Heart right ventricle (tissue), 16 donors: Measurements from ENCODE around the gene ARID5B. TPM values are rescaled to one million over a fixed set of nuclear protein-coding genes. Genes with fewer than 3 reads are reported as not detected.

ENCODE experiments used
- ATAC-seq, 8 donors: fragments of 200-7000 bp; cut with Tn5 transposase; one replicate each; pipeline ENCODE4 v1.9.1; 2020; ENCODE audit warnings: mild to moderate bottlenecking in 8 of 8, moderate library complexity in 8 of 8, moderate number of reproducible peaks in 1 of 8
- DNase-seq, 2 donors: peaks; one replicate each; pipeline ENCODE4 v3.0.0-alpha.2; 2020
- H3K27ac ChIP-seq, 10 donors: fragments of 200-600 bp; sonication (generic) in 2 of 10; one replicate each; pipeline versions ENCODE4 v1.5.0 to v1.8.0; 2020 to 2022; ENCODE audit warnings: mild to moderate bottlenecking in 3 of 10
- H3K27me3 ChIP-seq, 7 donors: fragments of 200-600 bp; one replicate each; pipeline ENCODE4 v1.8.0; 2021 to 2022; ENCODE audit warnings: mild to moderate bottlenecking in 2 of 7
- H3K36me3 ChIP-seq, 9 donors: fragments of 200-600 bp; sonication (generic) in 1 of 9; one replicate each; pipeline versions ENCODE4 v1.5.0 to v1.8.0; 2020 to 2022; ENCODE audit warnings: mild to moderate bottlenecking in 2 of 9
- H3K4me1 ChIP-seq, 9 donors: fragments of 200-600 bp; sonication (generic) in 1 of 9; one replicate each; pipeline versions ENCODE4 v1.5.0 to v1.8.0; 2020 to 2022; ENCODE audit warnings: mild to moderate bottlenecking in 4 of 9
- H3K4me3 ChIP-seq, 10 donors: fragments of 200-600 bp; sonication (generic) in 2 of 10; one replicate each; pipeline versions ENCODE4 v1.5.0 to v1.8.0; 2020 to 2022; ENCODE audit warnings: mild to moderate bottlenecking in 7 of 10, moderate library complexity in 2 of 10
- H3K9me3 ChIP-seq, 11 donors: fragments of 200-600 bp in 10 of 11; sonication (generic) in 2 of 11; one replicate each; pipeline versions ENCODE4 v1.5.0 to v1.8.0; 2013 to 2022; ENCODE audit warnings: mild to moderate bottlenecking in 2 of 11, control low read depth in 1 of 11, moderate library complexity in 1 of 11
- CTCF ChIP-seq, 9 donors: fragments of 200-600 bp; sonication (generic) in 2 of 9; IDR thresholded peaks; one replicate each; pipeline versions ENCODE4 v1.5.0 to v1.8.0; 2021 to 2022; ENCODE audit warnings: antibody characterized with exemption in 9 of 9, mild to moderate bottlenecking in 5 of 9, moderate library complexity in 1 of 9
- WGBS, 2 donors: extraction: QIAGEN DNeasy Blood & Tissue Kit; methylation state at CpG; one replicate each; pipeline ENCODE4 v1.1.7; 2013; ENCODE audit warnings: inconsistent platforms in 1 of 2; 5-methylcytosine and 5-hydroxymethylcytosine counted together
- intact Hi-C, 10 donors: fragments of 100-400 bp; cut with DNase I; formaldehyde crosslinking; loops; one replicate each; pipeline versions ENCODE4 v1.11.1 to v1.14.2; 2022
- polyA plus RNA-seq, 2 donors: library from polyadenylated mRNA; stranded (reverse); fragments of 200-250 nt; gene quantifications; one replicate each; pipeline ENCODE4 v1.2.3, GENCODE V29; 2013
- total RNA-seq, 10 donors: library from RNA; stranded (reverse); fragmentation: NEBNext Ultra II Directional in 3 of 10; extraction: Animal tissue kit (Norgen Biotek cat#: 25700) in 3 of 10; gene quantifications; one replicate each; pipeline versions ENCODE4 v1.2.1 to v1.2.4, GENCODE V29; 2021 to 2023
- donor health status: Arrhythmogenic right ventricular cardiomyopathy.
- donor health status: ischemic (EF 13 %, LVEDD 7.1; RV severe dilation, severe dysfunction).
- donor health status: healthy with polysubstance abuse.
- donor health status: DM: no; HTN: yes; CAD: no.
- donor health status: DM: no; HTN: no; CAD: no.
- donor health status: ischemic (EF 25% LVEDD 6.9; RV normal size, moderate dysfunction).
- donor health status: ischemic (EF 25% LVEDD 5.7; RV mildly dilated, moderate dysfunction).
- donor health status: healthy.
- donor health status: DM: yes; HTN: yes; CAD: no.
- donor health status: Ischemic cardiomyopathy.
- donor health status: ischemic (EF 35%, LVEDD 5.7; RV mildly dilated, moderate dysfunction).
- donor health status: nonischemic (EF 11% LVEDD 7.7; RV severe dilation, severe dysfunction).
- donor health status: DM: yes; HTN: yes; CAD: no.
- donor health status: PGD.
- donor health status: ischemic (EF 29% LVEDD 5.4; RV normal size, mild dysfunction).
- donor health status: nonischemic (EF 23%, LVEDD 6.1; RV moderate dilation, normal function).

Gene ARID5B
- total and polyA plus RNA-seq, 12 donors = 5.3 to 108 (median 25.5) TPM

GRCh38 chr10:61963669-61964058, 62.2 kb downstream of the ARID5B start:
- ATAC-seq (no peak), DNase-seq (no peak)
- intact Hi-C loops = loop anchor here in 1 of 10 donors (10.0 kb wide), 1 partner anchor 59 kb away; the partner anchor contains the start of gene ARID5B
- Histone ChIP-seq H3K4me3 (no peak overlapping the region), H3K9me3 (peaks cover 0 to 10% (median 0%) of the 10 kb centered on the region in 11 donors), H3K4me1 (peaks cover 0 to 45% (median 14%) of the 10 kb centered on the region in 9 donors), H3K27me3 (no peaks in the 10 kb centered on the region), H3K27ac (peak overlapping the region in 5 of 10 donors; percentile 8 to 59 (median 48)), H3K36me3 (no peaks in the 10 kb centered on the region)
- TF ChIP-seq CTCF (IDR thresholded peaks at IDR 0.05) = no peak
- WGBS, 2 donors = 58 to 69% methylated on average over 2 of the region's 2 CpGs

- peak in 5 of 8 donors; percentile 7 to 58 (median 39) for ATAC-seq
- Histone ChIP-seq H3K4me1 (peaks cover 0 to 48% (median 19%) of the 10 kb centered on the region in 9 donors), H3K36me3 (no peaks in the 10 kb centered on the region), H3K27me3 (no peaks in the 10 kb centered on the region), H3K4me3 (peak overlapping the region in 1 of 10 donors; percentile 15), H3K27ac (peak overlapping the region in 6 of 10 donors; percentile 8 to 59 (median 46)), H3K9me3 (peaks cover 0 to 10% (median 0%) of the 10 kb centered on the region in 11 donors)
- intact Hi-C loops = loop anchor here in 1 of 10 donors (10.0 kb wide), 1 partner anchor 59 kb away; the partner anchor contains the start of gene ARID5B
- 22 to 35% methylated on average over 3 of the region's 3 CpGs for WGBS, 2 donors
- no peak for DNase-seq
- no peak for TF ChIP-seq CTCF (IDR thresholded peaks at IDR 0.05)
These were observed 62.7 kb downstream of the ARID5B start for GRCh38 chr10:61964059-61964709.

- H3K27me3 ChIP-seq = no peaks in the 10 kb centered on the region
- WGBS, 2 donors = 80 to 84% methylated on average over 7 of the region's 7 CpGs
- no peak for TF ChIP-seq CTCF (IDR thresholded peaks at IDR 0.05)
- DNase-seq (no peak), ATAC-seq (no peak)
- H3K27ac ChIP-seq = peak overlapping the region in 5 of 10 donors; percentile 8 to 59 (median 48)
- H3K9me3 ChIP-seq = peaks cover 0 to 10% (median 0%) of the 10 kb centered on the region in 11 donors
- H3K36me3 ChIP-seq = no peaks in the 10 kb centered on the region
- peaks cover 0 to 50% (median 25%) of the 10 kb centered on the region in 9 donors for H3K4me1 ChIP-seq
- intact Hi-C loops = loop anchor here in 1 of 10 donors (10.0 kb wide), 1 partner anchor 60 kb away; the partner anchor contains the start of gene ARID5B
- no peak overlapping the region for H3K4me3 ChIP-seq
These were observed 63.6 kb downstream of the ARID5B start for GRCh38 chr10:61964949-61965702.

GRCh38 chr10:61965703-61966395, 64.3 kb downstream of the ARID5B start:
- ATAC-seq (no peak), DNase-seq (no peak)
- intact Hi-C loops = loop anchor here in 1 of 10 donors (10.0 kb wide), 1 partner anchor 61 kb away; the partner anchor contains the start of gene ARID5B
- peaks cover 0 to 10% (median 0%) of the 10 kb centered on the region in 11 donors for H3K9me3 ChIP-seq
- TF ChIP-seq CTCF (IDR thresholded peaks at IDR 0.05) = no peak
- H3K27me3 ChIP-seq = no peaks in the 10 kb centered on the region
- H3K36me3 ChIP-seq = no peaks in the 10 kb centered on the region
- no peak overlapping the region for H3K4me3 ChIP-seq
- H3K4me1 ChIP-seq = peaks cover 0 to 54% (median 30%) of the 10 kb centered on the region in 9 donors
- no peak overlapping the region for H3K27ac ChIP-seq
- 57 to 70% methylated on average over 3 of the region's 3 CpGs for WGBS, 2 donors
